AG08395 (cell line): ENCODE measurements around the gene CYB561A3.
A peak's percentile ranks its signal among the peaks of the same experiment; 100 is the strongest.
"Not testable (repeated sequence)": the region's sequence is repeated elsewhere in the genome, so short reads cannot be mapped to it uniquely, and the experiment has no call there.

Experiments used
- DNase-seq: peaks from one replicate; pipeline ENCODE4 v3.0.0; 2012; ENCODE audit warnings: mixed read lengths, low spot score

CYB561A3 gene

DNA sequence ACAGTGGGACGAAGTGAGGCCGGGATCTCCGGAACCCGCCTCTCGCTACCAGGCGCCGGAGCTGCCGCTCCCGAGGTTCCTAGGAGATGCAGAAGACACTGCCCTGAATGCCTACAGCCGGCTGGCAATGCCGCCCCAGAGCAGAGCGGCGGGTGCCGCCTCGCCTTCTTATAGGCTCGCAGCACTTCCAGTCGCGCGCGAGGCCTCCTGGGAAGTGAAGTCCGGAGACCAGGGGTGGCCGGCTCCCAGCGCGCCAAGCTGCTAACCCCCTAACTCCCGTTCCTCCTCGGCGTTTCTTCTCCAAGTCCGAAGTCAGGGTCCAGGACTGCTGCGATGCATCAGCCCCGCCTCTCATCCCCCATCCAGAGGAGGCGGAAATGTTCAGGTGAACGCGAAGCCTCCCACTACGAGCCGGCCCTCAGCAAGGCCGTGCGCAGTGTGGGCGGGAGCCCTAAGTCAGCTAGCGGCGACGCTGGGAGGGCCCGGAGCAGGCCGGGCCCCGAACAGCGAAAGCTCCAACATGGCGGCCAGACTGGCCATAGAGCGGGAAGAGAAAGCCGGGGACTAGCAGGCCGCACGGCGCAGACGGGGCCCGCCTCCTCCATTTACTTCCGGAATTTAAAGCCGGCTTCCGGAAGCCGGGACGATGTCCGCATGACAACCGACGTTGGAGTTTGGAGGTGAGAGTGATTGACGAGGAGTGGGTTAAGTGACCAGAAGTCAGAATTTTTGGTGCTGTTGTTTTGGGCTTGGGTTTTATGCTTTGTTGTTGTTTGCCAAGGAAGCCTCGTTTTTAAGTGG is at the start of gene CYB561A3, which contains the start of gene TMEM138:
Gene CYB561A3, minus strand, starts transcription at position 142 of the 801 bp plus-strand sequence. CDS start 5,169 bp downstream, outside the sequence.
Gene TMEM138, plus strand, starts transcription at position 634 of the 801 bp plus-strand sequence. CDS start 2,017 bp downstream, outside the sequence.
- peak; percentile 94 for DNase-seq

DNA sequence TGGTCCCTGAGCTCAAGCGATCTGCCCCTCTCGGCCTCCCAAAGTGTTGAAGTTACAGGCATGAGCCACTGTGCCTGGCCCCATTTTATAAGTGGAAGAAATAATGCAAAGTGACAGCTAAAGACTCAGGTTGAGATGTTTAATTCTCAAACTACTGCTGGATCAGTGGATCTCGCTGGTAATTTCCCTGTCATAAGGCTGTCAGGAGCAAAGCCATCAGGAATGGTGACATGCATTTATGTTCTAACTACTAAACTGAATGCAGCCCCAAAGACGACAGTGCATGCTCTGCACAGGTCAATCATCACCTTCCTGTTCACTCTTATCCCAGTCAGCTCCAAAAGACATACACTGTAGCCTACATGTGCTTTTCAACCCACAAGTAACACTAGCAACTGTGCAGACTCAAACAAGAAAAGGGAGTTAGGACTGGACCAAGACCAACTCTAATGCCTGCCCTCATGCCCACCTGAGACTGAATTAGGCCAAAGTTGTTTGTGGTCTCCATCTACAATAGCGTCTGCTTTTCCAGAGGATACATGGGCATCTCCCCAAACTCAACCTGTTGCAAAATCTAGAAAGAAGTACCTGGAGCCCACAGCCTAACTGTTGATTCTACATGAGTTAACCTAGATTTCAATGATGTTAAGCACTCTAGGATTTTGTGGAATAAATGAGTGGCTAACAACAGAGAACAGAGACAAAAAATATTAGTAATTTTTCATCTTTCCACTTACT is 45.5 kb upstream of the CYB561A3 start:
- no peak for DNase-seq

DNA sequence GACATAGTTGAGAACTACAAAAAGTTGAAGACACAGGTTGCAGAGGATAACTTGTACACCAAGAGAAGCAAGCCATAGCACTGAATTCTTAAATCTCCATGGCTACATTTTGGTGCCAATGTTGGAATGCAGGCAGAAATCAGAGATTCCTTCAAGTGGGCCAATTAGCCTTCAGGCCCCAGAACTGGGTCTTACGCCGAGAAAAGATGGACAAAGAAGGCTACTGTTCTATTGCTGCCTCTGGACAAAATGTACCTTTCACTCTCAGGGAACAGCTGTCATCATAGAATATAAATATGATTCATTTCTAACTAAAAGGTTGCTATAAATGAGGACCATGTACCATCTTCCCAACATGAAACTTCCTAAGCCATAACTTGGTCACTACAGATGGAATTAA is 44.4 kb upstream of the CYB561A3 start:
- no peak for DNase-seq

GRCh38 chr11:61404641-61405040 is 43.0 kb upstream of the CYB561A3 start:
- no peak for DNase-seq

GRCh38 chr11:61404103-61404502 is 42.4 kb upstream of the CYB561A3 start:
- no peak for DNase-seq

GRCh38 chr11:61403658-61404057 is 42.0 kb upstream of the CYB561A3 start:
- no peak for DNase-seq

DNA sequence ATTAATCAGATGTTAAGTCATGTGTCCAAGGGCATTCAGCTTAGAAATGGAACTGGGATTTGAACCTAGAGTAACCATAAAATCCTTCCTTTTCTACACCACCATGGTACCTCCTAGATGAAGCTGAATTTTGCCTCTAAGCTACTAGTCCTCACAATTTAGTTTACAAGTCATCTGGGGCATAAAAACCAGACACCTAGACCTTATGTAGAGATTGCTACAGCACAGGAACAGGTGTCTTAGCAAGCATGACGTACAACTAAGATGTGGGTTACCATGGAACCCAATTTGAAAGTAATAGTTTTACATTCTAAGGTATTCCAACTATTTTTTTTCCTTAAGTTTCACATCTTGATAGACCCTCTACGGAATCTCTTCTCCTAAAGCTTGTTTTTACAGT is 39.9 kb upstream of the CYB561A3 start:
- DNase-seq: no peak

GRCh38 chr11:61401173-61401572 is 39.5 kb upstream of the CYB561A3 start:
- DNase-seq: no peak

- peak; percentile 37 for DNase-seq
Measured at GRCh38 chr11:61392981-61393595, 31.4 kb upstream of the CYB561A3 start.

GRCh38 chr11:61390161-61390560 is 28.5 kb upstream of the CYB561A3 start:
- DNase-seq: no peak

- DNase-seq: no peak
Measured at GRCh38 chr11:61384271-61385242, 22.9 kb upstream of the CYB561A3 start.

DNA sequence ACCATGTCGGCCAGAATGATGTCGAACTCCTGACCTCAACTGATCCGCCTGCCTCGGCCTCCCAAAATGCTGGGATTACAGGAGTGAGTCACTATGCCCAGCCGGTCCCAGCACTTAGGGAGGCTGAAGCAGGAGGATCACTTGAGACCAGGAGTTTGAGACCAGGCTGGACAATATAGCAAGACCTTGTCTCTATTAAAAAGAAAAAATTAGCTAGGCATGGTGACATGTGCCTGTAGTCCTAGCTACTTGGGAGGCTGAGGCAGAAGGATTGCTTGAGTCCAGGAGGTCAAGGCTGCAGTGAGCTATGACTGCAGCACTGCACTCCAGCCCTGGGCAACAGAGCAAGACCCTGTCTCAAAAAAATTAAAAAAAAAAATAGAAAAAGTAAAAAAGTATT is 22.2 kb upstream of the CYB561A3 start:
- not testable (repeated sequence) for DNase-seq

DNA sequence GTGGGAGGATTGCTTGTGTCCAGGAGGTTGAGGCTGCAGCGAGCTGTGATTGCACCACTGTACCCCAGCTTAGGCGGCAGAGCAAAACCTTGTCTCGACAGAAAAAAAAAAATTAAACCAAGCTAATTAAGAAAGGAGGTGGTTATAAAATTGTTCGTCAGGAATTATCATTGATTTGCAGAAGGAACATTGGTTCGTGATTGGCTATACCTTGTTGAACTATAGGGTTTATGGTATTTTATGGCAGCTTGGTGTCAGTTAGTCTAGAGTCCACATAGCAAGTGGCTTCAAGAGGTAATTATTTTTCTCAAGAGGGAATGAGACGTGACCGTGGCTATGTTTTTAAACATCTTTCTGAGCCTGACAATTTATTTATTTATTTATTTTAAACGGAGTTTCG is 19.2 kb upstream of the CYB561A3 start:
- DNase-seq: no peak

- peak; percentile 96 for DNase-seq
Measured at GRCh38 chr11:61378713-61379313, 17.1 kb upstream of the CYB561A3 start.

DNA sequence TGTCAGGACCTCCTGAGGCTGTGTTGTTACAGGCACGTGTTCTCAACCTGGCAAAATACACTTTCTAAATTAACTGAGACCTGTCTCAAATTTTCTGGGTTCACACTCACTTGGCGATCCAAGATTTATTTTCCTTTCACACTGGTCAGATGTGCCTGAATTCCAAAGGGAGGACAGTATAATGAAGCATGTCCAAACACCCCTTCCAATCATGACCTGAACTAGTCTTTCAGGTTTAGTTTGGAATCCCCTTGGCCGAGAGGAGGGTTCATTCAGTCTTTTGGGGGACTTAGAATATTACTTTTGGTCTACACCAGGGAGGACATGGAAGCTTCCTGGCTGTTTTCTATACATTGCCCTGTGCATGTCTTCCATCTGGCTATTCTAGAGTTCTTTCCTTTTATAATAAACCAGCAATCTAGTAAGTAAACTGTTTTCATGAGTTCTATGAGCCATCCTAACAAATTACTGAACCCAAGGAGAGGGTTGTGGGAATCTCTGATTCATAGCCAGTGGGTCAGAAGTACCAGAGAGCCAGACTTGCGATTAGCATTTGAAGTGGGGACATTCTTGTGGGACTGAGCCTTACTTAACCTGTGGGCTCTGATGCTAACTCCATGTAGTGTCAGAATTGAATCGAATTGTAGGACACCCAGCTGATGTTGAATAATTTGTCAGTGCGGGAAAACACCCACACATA is 15.9 kb upstream of the CYB561A3 start:
- DNase-seq: peak; percentile 37

DNA sequence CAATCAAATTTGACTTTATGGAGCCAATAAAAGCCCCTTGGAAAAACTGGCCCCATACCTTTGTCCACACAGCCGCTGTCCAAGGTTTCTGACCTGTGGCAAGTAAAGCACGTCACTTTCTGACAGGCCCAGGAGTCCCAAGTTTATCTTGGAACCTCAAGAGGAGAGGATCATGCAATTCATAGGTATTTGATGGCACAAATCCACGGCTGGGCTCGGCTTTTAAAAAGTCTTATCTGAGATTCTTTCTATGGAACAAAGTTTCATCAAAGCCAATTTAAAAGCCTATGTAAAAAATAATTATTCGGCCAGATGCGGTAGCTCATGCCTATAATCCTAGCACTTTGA is 14.1 kb upstream of the CYB561A3 start:
- DNase-seq: no peak

DNA sequence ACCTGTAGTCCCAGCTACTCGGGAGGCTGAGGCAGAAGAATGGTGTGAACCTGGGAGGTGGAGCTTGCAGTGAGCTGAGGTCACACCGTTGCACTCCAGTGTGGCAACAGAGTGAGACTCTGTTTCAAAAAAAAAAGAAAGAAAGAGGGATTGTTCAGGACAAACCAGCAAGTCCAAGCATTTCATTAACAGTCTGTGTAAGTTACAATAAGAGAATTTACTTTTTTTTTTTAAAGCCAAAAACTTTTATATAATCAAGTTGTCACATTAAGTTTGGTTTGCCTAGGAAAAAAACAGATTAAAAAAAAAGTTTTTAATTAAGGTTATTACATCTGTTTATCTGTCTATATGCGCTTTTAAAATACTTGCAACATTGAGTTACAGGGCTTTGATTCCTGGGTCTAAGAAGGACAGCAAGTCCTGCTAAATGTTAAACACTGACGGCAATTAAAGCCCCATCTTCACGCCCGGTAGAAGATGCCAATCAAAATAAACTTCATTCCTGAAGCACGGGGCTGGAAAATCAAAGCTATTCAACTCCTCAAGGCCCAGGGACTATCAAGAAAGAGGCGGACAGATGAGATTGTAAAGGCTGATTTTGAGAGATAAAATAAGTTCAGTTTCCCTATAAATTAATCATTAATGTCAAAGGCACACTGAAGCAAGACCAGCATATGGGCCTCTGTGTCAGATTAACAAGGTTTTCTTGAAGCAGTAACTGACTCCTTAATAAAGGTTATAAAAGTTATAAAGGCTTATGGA is 11.2 kb upstream of the CYB561A3 start:
- DNase-seq: no peak

DNA sequence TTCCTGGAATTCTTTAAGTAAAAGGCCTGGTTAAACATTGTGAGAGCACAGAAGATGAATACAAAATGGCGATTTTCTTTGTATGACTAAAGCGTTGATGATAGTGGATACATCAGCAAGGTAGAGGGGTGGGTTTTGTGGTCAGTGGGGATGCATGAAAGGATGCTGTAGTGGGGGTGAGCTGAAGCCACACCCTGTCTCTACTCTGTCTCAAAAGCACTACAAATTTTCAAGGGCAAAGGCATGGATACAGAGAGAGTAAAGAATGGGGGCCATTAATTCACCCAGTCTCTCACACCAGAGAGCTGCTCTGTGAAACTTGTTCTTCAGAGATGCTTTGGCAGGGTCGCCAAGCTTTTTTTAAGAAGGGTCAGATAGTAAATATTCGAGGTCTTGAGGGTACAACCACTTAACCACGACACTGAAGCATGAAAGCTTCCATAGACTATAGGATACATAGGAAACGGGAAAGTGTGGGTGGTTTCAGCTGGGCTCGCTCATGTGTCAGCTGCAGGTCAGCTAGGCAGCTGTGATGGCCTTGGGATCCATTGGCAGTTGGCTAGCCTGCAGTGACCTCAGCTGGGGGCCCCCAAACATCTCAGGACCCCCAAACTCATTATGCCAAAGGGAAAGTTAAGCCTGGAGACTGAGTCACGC is 8.8 kb upstream of the CYB561A3 start:
- DNase-seq: no peak
